HG02981 (cell line): ENCODE results near the gene NFXL1.

Experiments used
- ATAC-seq: cut with Tn5 transposase; IDR thresholded peaks from one replicate; pipeline ENCODE4 v1.9.1; 2021; ENCODE audit warnings: mild to moderate bottlenecking, moderate library complexity; ENCODE audit not compliant: unreplicated experiment

The NFXL1 gene

GRCh38 chr4:47836641-47837093 lies 77.7 kb downstream of the NFXL1 start:
- peak; percentile 58 for ATAC-seq

- ATAC-seq = no peak
Observed at GRCh38 chr4:47835494-47835893, 78.9 kb downstream of the NFXL1 start.

- ATAC-seq = no peak
Observed at GRCh38 chr4:47831026-47831679, 83.2 kb downstream of the NFXL1 start.

- ATAC-seq = no peak
Observed at GRCh38 chr4:47830265-47831025, 83.9 kb downstream of the NFXL1 start.

GRCh38 chr4:47829438-47829837 lies 84.9 kb downstream of the NFXL1 start:
- ATAC-seq = no peak

- ATAC-seq = no peak
Observed at GRCh38 chr4:47827343-47828047, 86.9 kb downstream of the NFXL1 start.

GRCh38 chr4:47824840-47825239 lies 89.5 kb downstream of the NFXL1 start:
- no peak for ATAC-seq

- no peak for ATAC-seq
Observed at GRCh38 chr4:47819178-47819577, 95.2 kb downstream of the NFXL1 start.

- no peak for ATAC-seq
Observed at GRCh38 chr4:47817275-47817674, 97.1 kb downstream of the NFXL1 start.

GRCh38 chr4:47816748-47817147 lies 97.6 kb downstream of the NFXL1 start:
- ATAC-seq = no peak

GRCh38 chr4:47814618-47815295 lies 99.6 kb downstream of the NFXL1 start:
- no peak for ATAC-seq

- ATAC-seq = no peak
Observed at GRCh38 chr4:47809654-47810203, 104.7 kb downstream of the NFXL1 start.

- ATAC-seq = no peak
Observed at GRCh38 chr4:47804598-47804997, 109.8 kb downstream of the NFXL1 start.

- no peak for ATAC-seq
Observed at GRCh38 chr4:47801481-47802002, 112.8 kb downstream of the NFXL1 start.

GRCh38 chr4:47798165-47798564 lies 116.2 kb downstream of the NFXL1 start:
- ATAC-seq = no peak
